GM19035 (cell line): Measurements from ENCODE around the gene MEST.
"Not testable (repeated sequence)": the region's sequence is repeated elsewhere in the genome, so short reads cannot be mapped to it uniquely, and the experiment has no call there.

Experiments used
- ATAC-seq: cut with Tn5 transposase; IDR thresholded peaks from one replicate; pipeline ENCODE4 v1.9.1; 2021; ENCODE audit not compliant: unreplicated experiment

The MEST gene

GRCh38 chr7:130483031-130483430, 8.9 kb upstream of the MEST start:
- ATAC-seq, result no peak

GRCh38 chr7:130485734-130486113, 6.2 kb upstream of the MEST start:
- ATAC-seq, result no peak

- ATAC-seq, result peak; percentile 45
Measured at GRCh38 chr7:130486114-130486953, 5.6 kb upstream of the MEST start.

GRCh38 chr7:130486954-130487436, 4.9 kb upstream of the MEST start:
- no peak for ATAC-seq

GRCh38 chr7:130488392-130489139, 3.3 kb upstream of the MEST start:
- no peak for ATAC-seq

- no peak for ATAC-seq
Measured at GRCh38 chr7:130489140-130489983, 2.5 kb upstream of the MEST start.

GRCh38 chr7:130490311-130490791, 1.5 kb upstream of the MEST start:
- no peak for ATAC-seq

- no peak for ATAC-seq
Measured at GRCh38 chr7:130490888-130491804, 739 bp upstream of the MEST start.

GRCh38 chr7:130492523-130493274, 814 bp downstream of the MEST start:
- no peak for ATAC-seq

GRCh38 chr7:130493275-130493873, 1.5 kb downstream of the MEST start:
- no peak for ATAC-seq

- no peak for ATAC-seq
Measured at GRCh38 chr7:130494431-130494858, 2.6 kb downstream of the MEST start.

GRCh38 chr7:130500463-130500862, 8.6 kb downstream of the MEST start:
- ATAC-seq, result no peak

GRCh38 chr7:130500910-130501309, 9.0 kb downstream of the MEST start:
- no peak for ATAC-seq

- ATAC-seq, result no peak
Measured at GRCh38 chr7:130505753-130506152, 13.9 kb downstream of the MEST start.

- no peak for ATAC-seq
Measured at GRCh38 chr7:130506358-130506757, 14.5 kb downstream of the MEST start.

- ATAC-seq, result not testable (repeated sequence)
Measured at GRCh38 chr7:130512038-130512437, 20.2 kb downstream of the MEST start.

GRCh38 chr7:130513447-130513846, 21.6 kb downstream of the MEST start:
- no peak for ATAC-seq

- no peak for ATAC-seq
Measured at GRCh38 chr7:130515315-130516040, 23.6 kb downstream of the MEST start.
